NCI-H1092 (cell line): Measurements from ENCODE around the gene SLX4IP.

Experiments used
- DNase-seq: peaks from one replicate; lab custom pipeline; 2025; lab: John Stamatoyannopoulos, UW

The SLX4IP gene

DNA sequence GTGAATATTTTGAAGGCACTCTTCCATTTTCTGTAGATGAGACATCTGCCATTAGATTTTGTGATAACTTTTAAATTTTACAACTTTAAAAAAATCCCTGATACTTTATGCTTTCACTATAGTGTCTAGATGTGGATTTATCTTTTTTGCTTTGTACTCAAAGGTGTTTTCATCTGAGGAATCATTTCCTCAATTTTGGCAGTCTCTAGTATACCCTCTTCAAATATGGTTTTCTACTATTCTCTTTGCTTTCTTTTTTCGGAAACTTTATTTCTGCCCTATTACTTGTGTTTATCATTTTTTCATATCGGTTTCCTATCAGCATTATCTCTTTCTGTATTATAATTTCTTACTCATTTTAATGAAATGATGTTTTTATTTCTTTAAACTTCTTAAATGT, 62.2 kb downstream of the SLX4IP start:
- DNase-seq: no peak

DNA sequence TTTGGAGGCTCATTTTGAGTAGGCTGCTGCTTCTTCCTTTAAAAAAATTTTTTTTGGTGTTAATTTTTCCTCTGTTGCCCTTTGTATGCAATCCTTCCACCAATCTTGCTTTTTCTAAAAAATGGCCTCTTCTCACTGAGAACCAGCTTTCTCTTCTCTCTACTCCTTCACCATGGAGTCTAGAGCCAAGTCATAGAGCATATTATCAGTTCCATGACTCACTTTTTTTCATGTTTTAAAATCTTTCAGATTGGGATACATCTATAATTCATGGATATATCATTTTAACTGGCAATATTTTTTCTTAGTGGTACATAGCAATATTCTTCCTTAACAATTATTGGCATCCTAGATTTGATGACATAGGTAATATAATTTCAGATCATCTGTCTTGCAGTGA, 62.7 kb downstream of the SLX4IP start:
- no peak for DNase-seq

DNA sequence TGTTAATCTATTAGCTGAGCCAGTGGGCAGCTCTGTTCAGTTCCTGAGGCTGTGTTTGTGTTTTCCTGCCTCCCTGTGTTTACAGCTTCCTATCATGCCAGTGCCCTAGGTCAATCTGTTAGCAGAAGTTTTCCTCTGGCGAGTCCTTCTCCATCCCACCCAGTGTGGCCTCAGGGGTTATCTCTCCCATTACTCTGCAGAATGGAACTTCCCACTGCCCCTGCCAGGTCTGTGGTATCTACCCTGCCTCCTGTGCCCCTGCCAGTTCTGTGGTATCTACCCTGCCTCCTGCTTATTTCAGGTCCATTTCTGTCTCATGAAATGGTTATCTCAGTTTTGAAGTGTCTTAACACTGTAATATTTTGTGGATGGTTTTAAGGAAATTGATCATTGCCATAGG, 63.1 kb downstream of the SLX4IP start:
- DNase-seq: no peak

DNA sequence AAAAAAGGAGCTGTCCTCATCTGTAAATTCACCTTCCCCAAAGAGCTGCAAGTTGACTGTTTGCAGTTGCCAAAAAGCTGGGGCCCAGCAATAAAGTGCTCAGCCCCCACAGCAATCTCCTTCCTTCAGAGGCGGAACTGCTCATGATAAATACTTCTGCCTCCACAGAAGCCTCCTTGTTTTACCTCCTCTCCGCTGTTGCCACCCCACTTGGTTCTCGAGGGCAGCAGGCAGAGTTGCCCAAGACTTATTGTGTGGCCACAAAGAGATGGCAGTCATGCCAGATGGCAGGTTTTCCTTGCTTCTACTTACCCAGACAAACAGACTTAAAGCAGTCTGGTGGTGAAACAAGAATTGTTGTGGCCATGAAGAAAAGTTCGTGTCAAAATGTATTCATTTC, 66.3 kb downstream of the SLX4IP start:
- DNase-seq: no peak

DNA sequence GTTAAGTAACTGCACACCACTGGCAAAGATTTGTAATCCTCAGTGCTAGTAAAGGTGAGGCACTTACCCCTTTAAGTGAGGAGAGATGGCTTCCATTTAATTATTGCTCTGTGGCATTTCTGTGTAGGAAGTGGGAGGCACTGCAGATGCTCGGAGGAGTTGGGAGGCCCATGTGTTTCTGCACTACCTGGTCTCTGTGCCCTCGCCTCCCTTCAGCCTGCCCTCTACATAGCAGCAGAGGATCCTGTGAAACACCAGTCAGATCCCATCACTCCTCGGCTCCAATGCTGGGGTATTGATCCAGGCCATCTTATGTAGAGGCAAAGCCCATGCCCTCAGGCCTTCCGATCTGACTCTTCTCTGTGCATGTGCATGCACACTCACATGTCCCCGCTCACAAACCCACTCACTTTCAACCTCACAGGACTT, 67.0 kb downstream of the SLX4IP start:
- no peak for DNase-seq

DNA sequence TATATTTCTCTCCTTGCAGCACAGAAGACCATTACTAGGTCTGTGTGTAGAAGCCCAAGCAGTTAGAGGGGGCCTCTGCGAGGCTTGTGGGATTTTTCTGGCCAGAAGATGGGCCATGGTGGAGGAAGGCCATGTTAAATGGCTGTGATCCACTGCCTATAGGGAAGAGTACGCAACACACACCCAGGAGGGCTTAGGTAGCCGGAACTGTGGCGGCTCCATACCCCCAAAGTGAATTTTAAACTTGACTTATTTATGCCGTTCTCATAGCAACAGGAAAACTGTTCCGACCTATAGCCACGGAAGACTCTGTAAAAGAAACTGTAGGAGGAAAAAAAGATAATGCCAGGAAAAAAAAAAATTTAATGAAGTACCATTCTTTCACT, 69.5 kb downstream of the SLX4IP start:
- DNase-seq: no peak

DNA sequence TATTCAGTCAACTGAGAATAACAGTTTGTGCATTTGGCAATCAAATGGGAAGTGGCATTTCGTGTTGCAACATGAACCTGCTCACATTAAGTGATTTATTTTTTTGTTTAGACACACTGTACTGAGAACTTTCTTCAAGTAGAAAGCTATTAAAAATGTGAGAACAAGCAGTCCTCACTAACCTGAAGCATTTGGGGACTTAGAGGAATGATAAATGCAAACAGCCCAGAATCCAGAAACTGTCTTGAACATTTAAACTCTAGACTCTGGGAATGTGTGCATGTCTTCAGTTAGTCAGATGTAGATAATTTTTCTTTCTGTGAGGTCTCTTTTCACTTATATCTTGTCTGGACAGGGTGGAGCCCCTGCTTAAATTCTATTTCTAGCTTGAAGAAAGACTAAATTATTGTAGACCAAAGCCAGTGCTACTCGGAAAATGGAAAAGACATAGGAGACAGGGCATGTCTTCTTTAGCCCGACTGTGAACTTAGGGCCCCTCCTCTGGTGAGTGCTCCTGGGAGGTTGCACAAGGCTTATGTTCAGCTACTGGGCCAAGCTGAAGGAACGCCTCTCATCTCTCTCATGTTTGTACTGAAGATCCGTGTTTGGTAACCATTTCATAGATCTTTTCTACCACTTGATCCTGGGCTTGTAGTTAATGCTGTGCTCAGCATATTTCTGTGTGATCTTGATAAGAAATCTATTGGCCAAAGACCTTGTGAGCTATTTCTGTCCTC, 70.1 kb downstream of the SLX4IP start:
- no peak for DNase-seq

DNA sequence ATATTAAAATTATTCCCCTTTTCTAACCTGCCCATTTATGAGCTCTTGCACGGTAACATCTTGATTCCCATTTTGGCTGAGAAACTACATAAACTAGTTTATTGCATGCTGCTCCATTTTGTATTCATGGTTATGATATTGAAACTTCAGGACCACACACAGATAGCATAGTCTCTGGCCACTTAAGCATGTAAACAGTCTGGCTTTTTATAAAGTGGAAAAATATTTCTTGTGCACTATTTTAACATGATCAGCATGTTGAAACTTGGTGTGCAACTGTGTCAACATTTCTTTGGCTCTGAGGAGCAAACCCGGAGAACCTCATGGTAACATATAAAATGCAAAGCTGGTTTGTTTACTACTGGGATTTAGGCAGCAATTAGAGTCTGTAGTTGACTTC, 70.7 kb downstream of the SLX4IP start:
- DNase-seq: no peak

DNA sequence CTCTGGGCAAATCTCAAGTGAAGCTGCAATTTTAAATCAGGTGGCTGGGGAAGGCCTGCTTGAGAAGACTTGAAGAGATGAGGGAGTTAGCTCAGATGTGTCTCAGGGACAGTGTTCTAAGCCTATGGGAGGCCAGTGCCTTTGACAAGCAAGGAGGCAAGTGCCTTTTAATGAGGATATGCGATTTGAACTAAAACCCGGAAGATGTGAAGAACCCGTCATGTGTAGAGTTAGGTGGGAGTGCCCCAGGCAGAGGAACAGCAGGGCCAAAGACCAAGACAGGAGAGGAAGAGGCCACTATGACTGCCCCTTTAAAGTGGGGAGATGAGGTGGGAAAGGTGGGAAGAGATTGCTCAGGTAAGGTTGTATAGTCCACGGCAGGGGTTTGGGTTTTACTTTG, 71.9 kb downstream of the SLX4IP start:
- no peak for DNase-seq

DNA sequence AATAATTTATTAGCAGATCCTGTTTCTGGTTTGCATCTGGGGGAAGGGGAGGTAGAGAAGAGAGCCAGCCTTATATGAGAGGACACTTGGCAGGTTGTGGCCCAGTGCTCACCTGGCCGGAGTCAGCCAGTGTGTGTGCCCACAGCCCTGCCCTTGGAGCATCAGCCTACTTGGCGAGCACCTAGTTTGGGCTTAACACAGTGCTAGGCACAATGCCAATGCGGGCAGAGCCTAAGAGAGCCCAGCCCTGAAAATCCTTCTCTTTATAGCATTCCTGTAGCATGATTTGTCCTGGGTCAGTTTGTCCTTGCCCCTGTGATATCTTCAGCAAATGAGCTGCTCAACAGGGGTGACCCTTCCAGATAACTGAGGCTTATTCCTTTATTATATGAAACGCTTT, 73.0 kb downstream of the SLX4IP start:
- DNase-seq: no peak

DNA sequence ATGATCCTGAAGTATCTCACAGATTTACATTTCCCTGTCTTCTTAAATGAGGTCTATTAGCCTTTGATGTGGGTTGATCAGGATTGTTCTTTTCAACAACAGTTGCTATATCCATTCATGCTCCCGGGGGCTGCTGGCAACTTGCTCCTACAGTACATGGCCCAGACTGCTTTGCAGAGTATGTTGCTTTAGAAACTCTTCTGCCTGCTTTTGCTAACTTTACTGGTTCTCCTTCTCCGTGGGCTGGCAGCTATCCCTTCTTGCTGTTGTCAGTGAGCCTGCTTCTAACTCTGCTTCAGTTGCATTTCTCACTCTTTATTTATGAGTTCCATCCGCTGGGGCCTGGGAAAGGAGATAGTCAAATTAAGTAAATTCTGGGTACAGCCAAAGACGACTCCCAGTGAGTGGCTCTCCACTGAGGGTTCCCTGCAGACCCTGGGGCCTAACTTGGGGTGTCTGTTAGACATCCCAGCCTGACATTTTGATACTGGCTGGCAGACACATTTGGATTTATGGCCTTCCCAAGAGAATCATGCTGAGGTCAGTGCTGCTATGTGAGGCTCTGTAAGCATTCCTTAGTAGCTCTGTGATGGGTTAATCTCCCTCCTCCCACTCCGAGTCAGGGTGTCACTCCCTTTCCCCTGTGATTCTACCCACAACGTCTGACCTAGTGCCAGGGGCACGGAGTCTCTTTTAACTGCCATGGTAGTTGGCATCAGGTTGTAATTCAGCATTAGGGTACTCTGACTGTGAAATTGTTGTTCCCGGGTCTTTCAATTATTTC, 73.6 kb downstream of the SLX4IP start:
- no peak for DNase-seq

GRCh38 chr20:10509376-10509775, 74.3 kb downstream of the SLX4IP start:
- DNase-seq: no peak

GRCh38 chr20:10510216-10510615, 75.1 kb downstream of the SLX4IP start:
- no peak for DNase-seq

- DNase-seq: no peak
Measured at GRCh38 chr20:10511170-10511508, 76.0 kb downstream of the SLX4IP start.

GRCh38 chr20:10511509-10512251, 76.6 kb downstream of the SLX4IP start:
- no peak for DNase-seq

- DNase-seq: no peak
Measured at GRCh38 chr20:10513061-10513460, 78.0 kb downstream of the SLX4IP start.

DNA sequence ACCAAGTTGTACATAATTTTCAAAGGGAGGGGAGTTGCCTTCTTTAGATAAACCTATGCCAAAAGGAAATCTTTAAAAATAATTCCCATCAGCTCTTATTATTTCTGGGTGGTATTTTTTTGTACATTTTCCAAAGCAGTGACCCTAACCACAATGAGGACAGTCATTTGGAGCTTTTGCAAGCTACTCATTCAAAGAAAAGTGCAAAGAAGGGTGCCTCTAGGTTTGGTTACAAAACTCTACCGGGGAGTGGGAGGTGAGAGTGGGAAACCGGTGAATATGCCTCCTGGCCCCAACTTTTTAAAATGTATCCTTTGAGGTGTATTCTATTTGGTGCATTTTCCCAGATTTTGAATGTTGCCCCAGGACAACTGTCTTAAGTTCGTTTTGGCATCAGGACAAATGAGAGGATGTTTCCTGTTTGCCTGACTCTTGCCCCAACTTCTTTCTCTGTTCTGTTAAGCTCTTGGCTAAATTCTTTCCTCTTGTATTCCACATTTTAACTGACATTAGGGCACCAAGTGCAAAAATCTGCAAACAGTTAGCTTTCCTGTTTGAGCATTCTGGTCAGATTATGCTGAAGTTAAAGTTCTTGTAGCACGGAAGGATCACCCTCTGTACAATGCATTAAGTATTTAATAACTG, 78.9 kb downstream of the SLX4IP start:
- no peak for DNase-seq

GRCh38 chr20:10516529-10516928, 81.4 kb downstream of the SLX4IP start:
- DNase-seq: no peak

DNA sequence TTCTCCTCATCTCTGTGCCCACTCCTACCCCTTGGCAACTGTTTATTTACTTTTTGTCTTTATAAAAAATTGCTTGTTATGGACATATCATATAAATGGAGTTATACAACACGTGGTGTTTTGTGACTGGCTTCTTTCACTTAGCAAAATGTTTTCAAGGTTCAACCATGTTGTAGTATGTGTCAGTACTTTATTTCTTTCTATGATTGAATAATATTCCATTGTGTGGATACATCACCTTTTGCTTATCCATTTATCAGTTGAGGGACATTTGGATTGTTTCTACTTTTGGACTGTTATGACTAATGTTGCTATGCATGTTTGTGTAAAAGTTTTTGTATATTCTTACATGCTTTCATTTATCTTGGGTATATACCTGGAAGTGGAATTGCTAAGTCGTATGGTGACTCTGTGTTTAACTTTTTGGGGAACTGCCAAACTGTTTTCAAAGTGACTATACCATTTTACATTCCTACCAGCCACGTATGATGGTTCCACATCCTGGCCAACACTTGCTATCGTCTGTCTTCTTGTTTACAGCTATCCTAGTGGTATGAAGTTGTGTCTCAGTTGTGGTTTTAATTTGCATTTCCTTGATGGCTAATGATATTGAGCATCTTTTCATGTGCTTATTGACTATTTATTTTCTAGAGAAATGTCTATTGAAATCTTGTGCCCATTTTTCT, 84.4 kb downstream of the SLX4IP start:
- DNase-seq: no peak

GRCh38 chr20:10520528-10520927, 85.4 kb downstream of the SLX4IP start:
- no peak for DNase-seq

DNA sequence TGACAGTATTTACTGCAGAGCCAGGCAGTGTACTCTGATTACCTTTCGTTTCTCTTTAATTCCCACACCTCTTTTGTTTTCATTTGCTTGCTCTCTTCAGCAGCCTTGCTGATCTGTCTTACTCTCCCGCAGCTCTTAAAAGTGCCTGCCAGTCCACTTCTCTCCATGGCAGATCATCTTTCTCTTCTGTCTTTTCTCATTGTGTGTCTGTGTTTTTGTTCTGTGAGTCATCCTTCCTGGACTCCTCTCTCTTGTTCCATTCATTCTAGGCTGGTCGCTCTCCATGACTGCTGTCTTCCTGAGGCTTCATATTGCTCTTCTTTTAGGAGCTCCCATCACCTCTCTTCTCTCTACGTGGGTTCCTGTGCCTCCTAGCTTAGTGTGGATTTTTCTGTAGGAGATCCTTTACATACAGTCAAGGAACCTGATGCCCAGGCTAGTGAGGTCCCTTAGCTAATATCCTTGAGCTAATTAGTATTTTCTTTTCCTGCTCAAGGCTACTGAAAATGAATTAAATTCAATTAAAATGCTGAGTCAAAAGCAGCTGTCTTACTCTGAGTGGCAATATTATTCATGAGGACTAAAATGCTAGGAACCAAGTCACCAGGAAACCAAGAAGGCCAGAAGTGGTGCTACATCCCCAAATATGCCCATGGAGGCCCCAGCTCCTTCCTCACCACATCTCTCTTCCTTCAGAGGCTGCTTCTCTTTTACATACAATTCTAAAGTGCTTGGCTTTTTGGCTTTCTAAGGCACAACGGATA, 86.1 kb downstream of the SLX4IP start:
- DNase-seq: no peak
